Activated naive CD8-positive, alpha-beta T cell treated with anti-CD3 and anti-CD28 coated beads, Interleukin-2, amount 10 ng/mL, durations not matched to agents 7 days and 5 days (primary cell): Measurements from ENCODE around the gene MCU. TPM values are rescaled to one million over a fixed set of nuclear protein-coding genes. Genes with fewer than 3 reads are reported as not detected.
A peak's percentile ranks its signal among the peaks of the same experiment; 100 is the strongest.
"Not testable (repeated sequence)": the region's sequence is repeated elsewhere in the genome, so short reads cannot be mapped to it uniquely, and the experiment has no call there.

Experiments used
- ATAC-seq: fragments of 150-1000 bp; cut with Tn5 transposase; one replicate; pipeline ENCODE4 v1.10.0; 2021; ENCODE audit warnings: low read depth, moderate library complexity
- POLR2A ChIA-PET: fragments of 350-600 bp; sonication (Branson Sonifier 250); formaldehyde crosslinking; loops from one replicate; lab custom pipeline; 2021; ENCODE audit warnings: antibody characterized with exemption; lab: Charles Lee
- DNase-seq: peaks from one replicate; pipeline ENCODE4 v3.0.0; 2021
- H3K27ac Mint-ChIP-seq: one replicate; pipeline ENCODE4 v1.8.0; 2022; ENCODE audit warnings: mild to moderate bottlenecking, mixed read lengths
- H3K27me3 Mint-ChIP-seq: one replicate; pipeline ENCODE4 v1.8.0; 2022; ENCODE audit warnings: mild to moderate bottlenecking, moderate library complexity, mixed read lengths
- H3K36me3 Mint-ChIP-seq: one replicate; pipeline ENCODE4 v1.8.0; 2021; ENCODE audit warnings: mild to moderate bottlenecking, mixed read lengths
- H3K4me1 Mint-ChIP-seq: one replicate; pipeline ENCODE4 v1.8.0; 2021; ENCODE audit warnings: mixed read lengths
- H3K4me3 Mint-ChIP-seq: one replicate; pipeline ENCODE4 v1.8.0; 2022; ENCODE audit warnings: mild to moderate bottlenecking, moderate library complexity, mixed read lengths
- H3K9me3 Mint-ChIP-seq: one replicate; pipeline ENCODE4 v1.8.0; 2021; ENCODE audit warnings: mixed read lengths
- total RNA-seq, 2 experiments: library from RNA; stranded (reverse); gene quantifications; one replicate each; pipeline ENCODE4 v1.2.3, GENCODE V29; 2021

MCU gene
- total RNA-seq, 2 experiments from 2014 or later, result 12.2 to 14.3 TPM

GRCh38 chr10:72692994-72693781, 1.2 kb downstream of the MCU start:
- no peaks in the 10 kb centered on the region for H3K9me3 Mint-ChIP-seq
- H3K36me3 Mint-ChIP-seq, result no peaks in the 10 kb centered on the region
- H3K27me3 Mint-ChIP-seq, result no peaks in the 10 kb centered on the region
- POLR2A ChIA-PET, result interaction anchor here (0.5 kb wide), 1 partner anchor 185 kb away, joined by 5 read pairs; no protein-coding TSS in a partner anchor
- ATAC-seq (no peak), DNase-seq (no peak)
- peak overlapping the region; percentile 64 for H3K27ac Mint-ChIP-seq
- H3K4me3 Mint-ChIP-seq, result peak overlapping the region; percentile 90
- H3K4me1 Mint-ChIP-seq, result peaks cover 21% of the 10 kb centered on the region

GRCh38 chr10:72694476-72695369, 2.8 kb downstream of the MCU start:
- POLR2A ChIA-PET, result interaction anchor here (0.5 kb wide), 1 partner anchor 1711 kb away, joined by 3 read pairs; no protein-coding TSS in a partner anchor
- peaks cover 21% of the 10 kb centered on the region for H3K4me1 Mint-ChIP-seq
- H3K27ac Mint-ChIP-seq, result no peak overlapping the region
- ATAC-seq (no peak), DNase-seq (no peak)
- H3K36me3 Mint-ChIP-seq, result no peaks in the 10 kb centered on the region
- no peaks in the 10 kb centered on the region for H3K9me3 Mint-ChIP-seq
- no peaks in the 10 kb centered on the region for H3K27me3 Mint-ChIP-seq
- H3K4me3 Mint-ChIP-seq, result no peak overlapping the region

- POLR2A ChIA-PET, result interaction anchor here (0.7 kb wide), 1 partner anchor 368 kb away, joined by 4 read pairs; no protein-coding TSS in a partner anchor
- H3K4me3 Mint-ChIP-seq, result no peak overlapping the region
- no peaks in the 10 kb centered on the region for H3K36me3 Mint-ChIP-seq
- H3K4me1 Mint-ChIP-seq, result peaks cover 18% of the 10 kb centered on the region
- ATAC-seq (no peak), DNase-seq (no peak)
- H3K9me3 Mint-ChIP-seq, result no peaks in the 10 kb centered on the region
- H3K27ac Mint-ChIP-seq, result no peak overlapping the region
- H3K27me3 Mint-ChIP-seq, result no peaks in the 10 kb centered on the region
Observed at GRCh38 chr10:72695496-72695895, 3.6 kb downstream of the MCU start.

GRCh38 chr10:72697716-72698115, 5.8 kb downstream of the MCU start:
- H3K4me1 Mint-ChIP-seq, result peaks cover 22% of the 10 kb centered on the region
- no peak overlapping the region for H3K4me3 Mint-ChIP-seq
- H3K36me3 Mint-ChIP-seq, result no peaks in the 10 kb centered on the region
- no peak overlapping the region for H3K27ac Mint-ChIP-seq
- DNase-seq (no peak), ATAC-seq (no peak)
- POLR2A ChIA-PET, result no interaction called here
- H3K9me3 Mint-ChIP-seq, result no peaks in the 10 kb centered on the region
- no peaks in the 10 kb centered on the region for H3K27me3 Mint-ChIP-seq

- not testable (repeated sequence) for H3K36me3 Mint-ChIP-seq, H3K27me3 Mint-ChIP-seq, DNase-seq, H3K27ac Mint-ChIP-seq, ATAC-seq, H3K4me3 Mint-ChIP-seq, H3K9me3 Mint-ChIP-seq
- peaks cover 13% of the 10 kb centered on the region for H3K4me1 Mint-ChIP-seq
- POLR2A ChIA-PET, result interaction anchor here (1.2 kb wide), 1 partner anchor 11 kb away, joined by 5 read pairs; the partner anchor contains the start of gene MCU
Observed at GRCh38 chr10:72702465-72702864, 10.5 kb downstream of the MCU start.

GRCh38 chr10:72702868-72703581, 11.1 kb downstream of the MCU start:
- DNase-seq, result no peak
- Mint-ChIP-seq H3K9me3 (no peaks in the 10 kb centered on the region), H3K4me1 (peaks cover 13% of the 10 kb centered on the region), H3K27ac (no peak overlapping the region), H3K4me3 (no peak overlapping the region), H3K36me3 (no peaks in the 10 kb centered on the region), H3K27me3 (no peaks in the 10 kb centered on the region)
- POLR2A ChIA-PET, result interaction anchor here (1.2 kb wide), 1 partner anchor 11 kb away, joined by 5 read pairs; the partner anchor contains the start of gene MCU
- peak; percentile 73 for ATAC-seq

GRCh38 chr10:72704117-72704516, 12.2 kb downstream of the MCU start:
- DNase-seq (no peak), ATAC-seq (no peak)
- Mint-ChIP-seq H3K9me3 (no peaks in the 10 kb centered on the region), H3K27ac (no peak overlapping the region), H3K36me3 (no peaks in the 10 kb centered on the region), H3K4me3 (no peak overlapping the region), H3K27me3 (no peaks in the 10 kb centered on the region), H3K4me1 (peaks cover 13% of the 10 kb centered on the region)
- POLR2A ChIA-PET, result no interaction called here

GRCh38 chr10:72709041-72709440, 17.1 kb downstream of the MCU start:
- POLR2A ChIA-PET, result no interaction called here
- peaks cover 3% of the 10 kb centered on the region for H3K36me3 Mint-ChIP-seq

GRCh38 chr10:72712136-72712535, 20.2 kb downstream of the MCU start:
- Mint-ChIP-seq H3K9me3 (no peaks in the 10 kb centered on the region), H3K4me1 (peaks cover 1% of the 10 kb centered on the region), H3K27me3 (no peaks in the 10 kb centered on the region), H3K4me3 (no peak overlapping the region), H3K27ac (no peak overlapping the region), H3K36me3 (peaks cover 8% of the 10 kb centered on the region)
- ATAC-seq (no peak), DNase-seq (no peak)
- POLR2A ChIA-PET, result no interaction called here

More at GRCh38 chr10:72709041-72709440, 17.1 kb downstream of the MCU start:
- DNase-seq (no peak), ATAC-seq (no peak)
- no peak overlapping the region for H3K4me3 Mint-ChIP-seq
- H3K27ac Mint-ChIP-seq, result no peak overlapping the region
- peaks cover 1% of the 10 kb centered on the region for H3K4me1 Mint-ChIP-seq
- no peaks in the 10 kb centered on the region for H3K9me3 Mint-ChIP-seq
- H3K27me3 Mint-ChIP-seq, result no peaks in the 10 kb centered on the region

- Mint-ChIP-seq H3K27me3 (no peaks in the 10 kb centered on the region), H3K36me3 (peaks cover 5% of the 10 kb centered on the region), H3K27ac (no peak overlapping the region), H3K4me1 (no peaks in the 10 kb centered on the region), H3K9me3 (no peaks in the 10 kb centered on the region), H3K4me3 (no peak overlapping the region)
- POLR2A ChIA-PET, result interaction anchor here (0.6 kb wide), 1 partner anchor 57 kb away, joined by 4 read pairs; no protein-coding TSS in a partner anchor
- DNase-seq (no peak), ATAC-seq (no peak)
Observed at GRCh38 chr10:72719941-72720592, 28.1 kb downstream of the MCU start.

- POLR2A ChIA-PET, result no interaction called here
- ATAC-seq, result no peak
- H3K9me3 Mint-ChIP-seq, result no peaks in the 10 kb centered on the region
- DNase-seq, result no peak
- no peak overlapping the region for H3K27ac Mint-ChIP-seq
- no peak overlapping the region for H3K4me3 Mint-ChIP-seq
- no peaks in the 10 kb centered on the region for H3K27me3 Mint-ChIP-seq
- no peaks in the 10 kb centered on the region for H3K4me1 Mint-ChIP-seq
- H3K36me3 Mint-ChIP-seq, result peaks cover 2% of the 10 kb centered on the region
Observed at GRCh38 chr10:72720814-72721660, 29.1 kb downstream of the MCU start.

- Mint-ChIP-seq H3K36me3 (peaks cover 2% of the 10 kb centered on the region), H3K9me3 (no peaks in the 10 kb centered on the region), H3K4me1 (peaks cover 14% of the 10 kb centered on the region), H3K4me3 (no peak overlapping the region), H3K27ac (no peak overlapping the region), H3K27me3 (peaks cover 2% of the 10 kb centered on the region)
- POLR2A ChIA-PET, result no interaction called here
- ATAC-seq (no peak), DNase-seq (no peak)
Observed at GRCh38 chr10:72727130-72727529, 35.2 kb downstream of the MCU start.
